OCI-LY7 (cell line): Measurements from ENCODE around the gene DDN. TPM values are rescaled to one million over a fixed set of nuclear protein-coding genes. Genes with fewer than 3 reads are reported as not detected.

Experiments used
- BruUV-seq: library from RNA; stranded (reverse); fragments of 400-500 nt; replicated peaks from 2 replicates; lab custom pipeline; 2021; lab: Mats Ljungman, UMichigan
- CTCF ChIA-PET: fragments of 300-600 bp; sonication (Branson Sonifier 250); formaldehyde crosslinking; loops from one replicate; lab custom pipeline; 2022; ENCODE audit warnings: antibody characterized with exemption; ENCODE audit not compliant: unreplicated experiment; lab: Charles Lee
- POLR2A ChIA-PET: fragments of 300-600 bp; sonication (Branson Sonifier 250); formaldehyde crosslinking; loops from one replicate; lab custom pipeline; 2022; ENCODE audit warnings: antibody characterized with exemption; lab: Charles Lee
- DNase-seq: peaks from one replicate; pipeline ENCODE4 v3.0.0-alpha.2; 2015; ENCODE audit warnings: low spot score
- H2AFZ ChIP-seq: fragments of 200-600 bp; sonication (generic), shearing (Covaris generic); 2 replicates; pipeline ENCODE4 v1.6.1; 2014; ENCODE audit warnings: mild to moderate bottlenecking, antibody characterized with exemption, low read length, moderate library complexity
- H3K27ac ChIP-seq: fragments of 200-600 bp; sonication (generic); 2 replicates; pipeline ENCODE4 v1.5.1; 2014; ENCODE audit warnings: mixed run types, low read depth, mild to moderate bottlenecking, moderate library complexity, low read length, inconsistent platforms; ENCODE audit not compliant: poor library complexity, severe bottlenecking
- H3K36me3 ChIP-seq: fragments of 200-600 bp; sonication (generic); 2 replicates; pipeline ENCODE4 v1.6.1; 2014; ENCODE audit warnings: mild to moderate bottlenecking, antibody characterized with exemption, low read length, moderate library complexity, mixed read lengths; ENCODE audit not compliant: insufficient read depth
- H3K4me1 ChIP-seq: fragments of 200-600 bp; sonication (generic); 2 replicates; pipeline ENCODE4 v1.5.1; 2014; ENCODE audit warnings: mild to moderate bottlenecking, low read length; ENCODE audit not compliant: insufficient read depth, poor library complexity, severe bottlenecking
- H3K4me2 ChIP-seq: fragments of 200-600 bp; sonication (generic); 2 replicates; pipeline ENCODE4 v1.6.1; 2014; ENCODE audit warnings: mild to moderate bottlenecking, low read length
- H3K4me3 ChIP-seq: fragments of 200-600 bp; sonication (generic); 2 replicates; pipeline ENCODE4 v1.5.1; 2014; ENCODE audit warnings: mild to moderate bottlenecking, low read depth, low read length; ENCODE audit not compliant: poor library complexity, severe bottlenecking
- H3K79me2 ChIP-seq: fragments of 200-600 bp; sonication (generic); 2 replicates; pipeline ENCODE4 v1.6.1; 2016; ENCODE audit warnings: low read depth, mild to moderate bottlenecking, low read length, moderate library complexity, mixed read lengths; ENCODE audit not compliant: insufficient read depth
- H3K9me2 ChIP-seq: fragments of 200-600 bp; sonication (generic); 2 replicates; pipeline ENCODE4 v1.6.1; 2016; ENCODE audit warnings: mild to moderate bottlenecking, low read length, mixed read lengths; ENCODE audit not compliant: insufficient read depth
- H3K9me3 ChIP-seq: fragments of 200-600 bp; sonication (generic); 2 replicates; pipeline ENCODE4 v1.6.1; 2014; ENCODE audit warnings: mild to moderate bottlenecking, mixed run types, low read length, mixed read lengths
- H4K20me1 ChIP-seq: fragments of 200-600 bp; sonication (generic); 2 replicates; pipeline ENCODE4 v1.6.1; 2014; ENCODE audit warnings: mild to moderate bottlenecking, antibody characterized with exemption, low read length, moderate library complexity, mixed read lengths; ENCODE audit not compliant: insufficient read depth
- CTCF ChIP-seq: fragments of 200-600 bp; sonication (generic); conservative IDR thresholded peaks from 2 replicates; pipeline ENCODE4 v1.5.1; 2014; ENCODE audit warnings: mild to moderate bottlenecking, antibody characterized with exemption, low read length, moderate library complexity, mixed read lengths
- EZH2phosphoT487 ChIP-seq: fragments of 200-600 bp; sonication (generic); IDR thresholded peaks from 2 replicates; pipeline ENCODE4 v1.6.1; 2018; ENCODE audit warnings: low read depth, borderline replicate concordance, mild to moderate bottlenecking, mixed run types, antibody characterized with exemption, low read length, moderate library complexity, mixed read lengths
- intact Hi-C: fragments of 100-400 bp; cut with micrococcal nuclease; formaldehyde crosslinking; loops from one replicate; pipeline ENCODE4 v1.10.0; 2022; ENCODE audit not compliant: unreplicated experiment
- total RNA-seq, 2 experiments: library from RNA; depleted of rRNA in 1 of 2; stranded (reverse); fragments of >200 nt in 1 of 2; shearing (Covaris generic) in 1 of 2; gene quantifications; 2 replicates each; pipeline ENCODE4 v1.2.3, GENCODE V29; 2014 to 2022

The DDN gene
- total RNA-seq, 2 experiments from 2014 or later = 0.13 TPM; not detected in 1

- H3K4me3 ChIP-seq = no peak overlapping the region
- H3K4me1 ChIP-seq = no peaks in the 10 kb centered on the region
- ChIA-PET CTCF (interaction anchor here (0.8 kb wide), 1 partner anchor 20 kb away, joined by 3 read pairs; no protein-coding TSS in a partner anchor), POLR2A (interaction anchor here (0.5 to 2.1 kb wide), 3 partner anchors 11 to 17 kb away, joined by 3 to 12 read pairs (median 8); partner anchors contain the start of gene ARF3)
- H3K9me3 ChIP-seq = no peaks in the 10 kb centered on the region
- DNase-seq = no peak
- no peak for TF ChIP-seq CTCF
- H3K9me2 ChIP-seq = no peaks in the 10 kb centered on the region
- H4K20me1 ChIP-seq = no peaks in the 10 kb centered on the region
- H3K36me3 ChIP-seq = no peaks in the 10 kb centered on the region
- H3K4me2 ChIP-seq = no peak overlapping the region
- BruUV-seq = no TSS peak
- H2AFZ ChIP-seq = no peak overlapping the region
- no peak overlapping the region for H3K27ac ChIP-seq
- no peaks in the 10 kb centered on the region for H3K79me2 ChIP-seq
- intact Hi-C loops = no loop called here
Measured at GRCh38 chr12:48968467-48968866, 30.7 kb downstream of the DDN start.

DNA sequence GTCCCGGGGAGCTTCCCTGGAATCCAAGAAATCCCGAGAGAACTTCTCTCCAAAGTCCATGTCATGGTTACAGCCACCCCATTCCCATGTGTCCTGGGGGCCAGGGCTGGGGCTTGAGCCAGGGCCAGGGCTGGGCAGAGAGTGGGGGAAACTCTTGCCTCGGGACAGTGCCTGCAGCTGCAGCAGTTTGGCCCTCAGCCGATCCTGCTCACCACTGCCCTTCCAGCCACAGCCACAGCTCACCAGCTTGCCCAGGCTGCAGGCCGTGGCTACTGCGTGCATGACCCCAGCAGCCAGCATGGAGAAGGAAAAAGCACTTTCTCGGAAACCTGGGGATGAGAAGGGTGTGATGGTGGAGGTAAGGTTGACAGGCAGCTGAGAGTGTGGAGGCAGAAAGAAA is 31.2 kb downstream of the DDN start:
- H3K4me3 ChIP-seq = no peak overlapping the region
- no peaks in the 10 kb centered on the region for H3K9me3 ChIP-seq
- no TSS peak for BruUV-seq
- no peak overlapping the region for H2AFZ ChIP-seq
- no peak overlapping the region for H3K4me2 ChIP-seq
- no peaks in the 10 kb centered on the region for H3K36me3 ChIP-seq
- H3K9me2 ChIP-seq = no peaks in the 10 kb centered on the region
- H3K4me1 ChIP-seq = no peaks in the 10 kb centered on the region
- H3K27ac ChIP-seq = no peak overlapping the region
- ChIA-PET CTCF (interaction anchor here (0.8 kb wide), 1 partner anchor 20 kb away, joined by 3 read pairs; no protein-coding TSS in a partner anchor), POLR2A (interaction anchor here (0.6 to 2.1 kb wide), 3 partner anchors 10 to 100 kb away, joined by 3 to 12 read pairs (median 8); partner anchors contain the start of gene ARF3)
- no peaks in the 10 kb centered on the region for H4K20me1 ChIP-seq
- DNase-seq = no peak
- TF ChIP-seq EZH2phosphoT487 = no peak
- TF ChIP-seq CTCF = no peak
- no peaks in the 10 kb centered on the region for H3K79me2 ChIP-seq
- intact Hi-C loops = no loop called here

GRCh38 chr12:48966177-48966895 is 32.8 kb downstream of the DDN start:
- Histone ChIP-seq H3K27ac (no peak overlapping the region), H3K36me3 (no peaks in the 10 kb centered on the region), H3K4me2 (no peak overlapping the region), H3K9me3 (no peaks in the 10 kb centered on the region), H4K20me1 (no peaks in the 10 kb centered on the region), H2AFZ (no peak overlapping the region), H3K4me3 (no peak overlapping the region), H3K4me1 (no peaks in the 10 kb centered on the region), H3K9me2 (no peaks in the 10 kb centered on the region), H3K79me2 (no peaks in the 10 kb centered on the region)
- DNase-seq = no peak
- CTCF ChIA-PET = interaction anchor here (0.7 to 1.4 kb wide), 2 partner anchors 9 to 13 kb away, joined by 4 read pairs; partner anchors contain the start of gene ARF3
- TF ChIP-seq CTCF = no peak
- no peak for TF ChIP-seq EZH2phosphoT487
- intact Hi-C loops = no loop called here
- BruUV-seq = no TSS peak
- POLR2A ChIA-PET = interaction anchor here (0.6 to 0.7 kb wide), 2 partner anchors 9 to 260 kb away, joined by 3 read pairs; partner anchors contain the start of gene ARF3
